Gastroesophageal sphincter (tissue), 4 donors: Measurements from ENCODE around the gene THSD7A. TPM values are rescaled to one million over a fixed set of nuclear protein-coding genes. Genes with fewer than 3 reads are reported as not detected.

Source experiments
- ATAC-seq: fragments of 150-250 bp; one replicate; pipeline ENCODE4 v1.9.1; 2016; ENCODE audit warnings: mild to moderate bottlenecking, moderate library complexity
- H3K27ac ChIP-seq, 4 donors: fragments of 200-600 bp; sonication (generic) in 3 of 4; 1 replicate in 3 of 4; 2 replicates in 1 of 4; pipeline ENCODE4 v1.5.1; 2016 to 2019
- H3K27me3 ChIP-seq: fragments of 200-600 bp; sonication (generic); one replicate; pipeline ENCODE4 v1.5.1; 2019
- H3K36me3 ChIP-seq, 2 donors: fragments of 200-600 bp; sonication (generic); one replicate each; pipeline ENCODE4 v1.5.1; 2019; ENCODE audit warnings: control low read depth in 1 of 2
- H3K4me1 ChIP-seq, 3 donors: fragments of 200-600 bp; sonication (generic); 1 replicate in 2 of 3; 2 replicates in 1 of 3; pipeline ENCODE4 v1.5.1; 2016 to 2019; ENCODE audit warnings: control low read depth in 2 of 3
- H3K4me3 ChIP-seq, 2 donors: fragments of 200-600 bp; sonication (generic); one replicate each; pipeline ENCODE4 v1.5.1; 2019; ENCODE audit warnings: mild to moderate bottlenecking in 1 of 2, moderate library complexity in 1 of 2
- H3K9me3 ChIP-seq, 3 donors: fragments of 200-600 bp; sonication (generic); one replicate each; pipeline ENCODE4 v1.5.1; 2017 to 2019; ENCODE audit warnings: control low read depth in 2 of 3
- EP300 ChIP-seq: sonication (generic); formaldehyde crosslinking; IDR thresholded peaks from one replicate; pipeline ENCODE4 v1.6.1; 2017; ENCODE audit warnings: antibody characterized with exemption, mild to moderate bottlenecking
- POLR2A ChIP-seq, 2 donors: fragments of 450-650 bp; IDR thresholded peaks; one replicate each; pipeline ENCODE4 v1.6.1; 2017; ENCODE audit warnings: antibody characterized with exemption in 2 of 2, mild to moderate bottlenecking in 2 of 2, moderate library complexity in 1 of 2
- POLR2AphosphoS5 ChIP-seq: sonication (generic); formaldehyde crosslinking; IDR thresholded peaks from one replicate; pipeline ENCODE4 v1.6.1; 2017; ENCODE audit warnings: antibody characterized with exemption
- WGBS, 2 donors: methylation state at CpG; one replicate each; pipeline ENCODE4 v1.1.5; 2018; ENCODE audit warnings: low coverage in 1 of 2; 5-methylcytosine and 5-hydroxymethylcytosine counted together
- total RNA-seq, 4 donors: library from RNA; depleted of rRNA; stranded (reverse); fragments of >200 nt; gene quantifications; one replicate each; pipeline ENCODE4 v1.1.0, GENCODE V29; 2016
- TF ChIP-seq, protein P1 (sequence below), 4 experiments: fragments of 200-600 bp in 2 of 4; fragments of 450-650 bp in 2 of 4; sonication (generic) in 1 of 4; IDR thresholded peaks; one replicate each; pipeline ENCODE4 v1.5.1; 2017 to 2019; ENCODE audit warnings: antibody characterized with exemption in 4 of 4, mild to moderate bottlenecking in 2 of 4, moderate library complexity in 2 of 4

THSD7A gene
- total RNA-seq, 4 donors from 2014 or later: 2.9 to 6.2 (median 3.9) TPM

DNA sequence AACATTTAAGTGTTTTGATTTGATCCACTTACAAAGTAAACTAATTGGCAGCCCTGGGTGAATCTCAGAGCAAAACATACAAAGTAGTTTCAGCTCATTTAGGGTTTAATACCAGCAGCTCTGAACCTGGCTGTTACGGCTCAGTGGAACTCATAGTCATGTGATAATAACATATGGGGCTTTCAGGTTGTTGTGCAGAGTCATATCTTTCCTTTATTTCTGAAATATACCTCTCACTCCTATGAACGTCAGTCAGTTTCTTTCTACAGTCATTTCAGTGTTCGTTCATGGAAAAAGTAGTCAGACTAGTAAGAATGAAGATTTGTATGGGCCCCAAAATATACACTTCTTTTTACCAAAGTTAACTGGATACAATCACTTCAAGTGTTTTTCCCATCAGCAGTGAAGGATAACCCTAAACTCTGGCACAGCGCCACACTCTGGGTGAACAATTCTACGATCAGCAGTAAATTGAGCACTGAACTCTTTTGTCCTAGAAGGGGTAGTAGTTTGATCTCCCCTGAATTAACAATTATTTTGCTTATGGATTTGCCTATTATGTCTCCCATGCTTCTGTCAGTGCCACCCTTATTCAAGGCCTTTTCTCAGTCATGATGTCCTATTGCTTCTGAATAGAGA lies 218.6 kb downstream of the THSD7A start:
- H3K36me3 ChIP-seq: no peaks in the 10 kb centered on the region
- no peak overlapping the region for H3K27ac ChIP-seq
- no peak overlapping the region for H3K4me3 ChIP-seq
- WGBS, 2 donors: 80 to 93% methylated on average over 4 to 5 of the region's 5 CpGs
- no peaks in the 10 kb centered on the region for H3K9me3 ChIP-seq
- no peaks in the 10 kb centered on the region for H3K27me3 ChIP-seq
- no peaks in the 10 kb centered on the region for H3K4me1 ChIP-seq
- ATAC-seq: no peak
- TF ChIP-seq POLR2A (IDR thresholded peaks at IDR 0.05): no peak

DNA sequence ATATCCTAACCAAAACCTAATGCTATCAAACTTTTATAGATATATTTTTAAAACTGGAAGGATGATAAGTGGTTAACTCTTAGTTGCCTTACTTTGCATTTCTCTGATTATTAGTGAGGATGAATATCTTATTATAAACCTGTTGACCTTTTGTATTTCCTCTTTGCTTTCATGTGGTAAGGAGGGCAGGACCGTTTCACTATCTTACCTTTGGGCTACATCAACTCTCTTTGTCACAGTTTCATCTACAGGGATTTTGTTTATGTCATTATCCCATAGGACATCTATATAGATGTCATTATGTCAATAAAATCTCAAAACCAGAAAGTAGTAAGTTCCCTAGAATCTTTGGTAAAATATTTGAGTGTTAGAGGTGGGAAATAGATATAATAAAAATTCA lies 219.3 kb downstream of the THSD7A start:
- Histone ChIP-seq H3K36me3 (no peaks in the 10 kb centered on the region), H3K4me1 (no peaks in the 10 kb centered on the region), H3K27me3 (no peaks in the 10 kb centered on the region), H3K9me3 (no peaks in the 10 kb centered on the region), H3K27ac (no peak overlapping the region), H3K4me3 (no peak overlapping the region)
- ATAC-seq: no peak
- WGBS, 2 donors: 75 to 92% methylated on average over 1 of the region's 1 CpG
- no peak for TF ChIP-seq POLR2AphosphoS5
- no peak for TF ChIP-seq EP300
- TF ChIP-seq POLR2A (IDR thresholded peaks at IDR 0.05): no peak
- TF ChIP-seq, protein P1, sequence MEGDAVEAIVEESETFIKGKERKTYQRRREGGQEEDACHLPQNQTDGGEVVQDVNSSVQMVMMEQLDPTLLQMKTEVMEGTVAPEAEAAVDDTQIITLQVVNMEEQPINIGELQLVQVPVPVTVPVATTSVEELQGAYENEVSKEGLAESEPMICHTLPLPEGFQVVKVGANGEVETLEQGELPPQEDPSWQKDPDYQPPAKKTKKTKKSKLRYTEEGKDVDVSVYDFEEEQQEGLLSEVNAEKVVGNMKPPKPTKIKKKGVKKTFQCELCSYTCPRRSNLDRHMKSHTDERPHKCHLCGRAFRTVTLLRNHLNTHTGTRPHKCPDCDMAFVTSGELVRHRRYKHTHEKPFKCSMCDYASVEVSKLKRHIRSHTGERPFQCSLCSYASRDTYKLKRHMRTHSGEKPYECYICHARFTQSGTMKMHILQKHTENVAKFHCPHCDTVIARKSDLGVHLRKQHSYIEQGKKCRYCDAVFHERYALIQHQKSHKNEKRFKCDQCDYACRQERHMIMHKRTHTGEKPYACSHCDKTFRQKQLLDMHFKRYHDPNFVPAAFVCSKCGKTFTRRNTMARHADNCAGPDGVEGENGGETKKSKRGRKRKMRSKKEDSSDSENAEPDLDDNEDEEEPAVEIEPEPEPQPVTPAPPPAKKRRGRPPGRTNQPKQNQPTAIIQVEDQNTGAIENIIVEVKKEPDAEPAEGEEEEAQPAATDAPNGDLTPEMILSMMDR (IDR thresholded peaks at IDR 0.05): no peak

DNA sequence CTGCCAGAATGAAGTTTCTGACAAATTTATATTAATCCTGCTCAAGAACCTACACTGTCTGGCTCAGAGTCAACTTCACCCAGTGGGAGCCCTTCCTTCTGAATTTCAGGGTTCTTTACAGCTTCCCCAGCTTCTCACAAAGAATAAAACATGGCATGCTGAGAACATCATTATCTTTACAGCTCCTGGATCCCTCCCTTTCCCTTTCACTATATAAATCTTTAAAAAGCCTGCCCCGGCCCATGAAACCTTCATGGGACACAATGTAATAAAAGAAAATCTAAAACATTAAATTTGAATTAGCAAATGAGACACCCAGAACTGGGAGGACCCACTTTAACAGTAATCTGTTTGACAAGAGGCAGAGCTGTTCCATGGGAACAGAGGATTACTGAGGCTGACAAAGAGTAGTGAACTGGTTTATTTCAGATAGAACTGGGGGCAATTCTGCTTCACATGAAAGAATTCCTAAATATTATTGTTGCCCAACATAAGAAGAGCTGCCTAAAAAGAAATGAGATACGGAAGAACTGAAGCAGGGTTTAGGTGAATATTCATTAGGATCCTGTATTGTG lies 222.8 kb downstream of the THSD7A start:
- H3K4me1 ChIP-seq: peaks cover 4 to 19% (median 7%) of the 10 kb centered on the region in 3 donors
- no peak for ATAC-seq
- WGBS, 2 donors: 36 to 43% methylated on average over 1 to 2 of the region's 2 CpGs
- no peaks in the 10 kb centered on the region for H3K9me3 ChIP-seq
- no peak overlapping the region for H3K4me3 ChIP-seq
- no peak overlapping the region for H3K27ac ChIP-seq
- H3K27me3 ChIP-seq: no peaks in the 10 kb centered on the region
- TF ChIP-seq POLR2A (IDR thresholded peaks at IDR 0.05) (no peak), POLR2AphosphoS5 (no peak), EP300 (no peak)
- TF ChIP-seq, protein P1 (IDR thresholded peaks at IDR 0.05): no peak
- H3K36me3 ChIP-seq: no peaks in the 10 kb centered on the region

DNA sequence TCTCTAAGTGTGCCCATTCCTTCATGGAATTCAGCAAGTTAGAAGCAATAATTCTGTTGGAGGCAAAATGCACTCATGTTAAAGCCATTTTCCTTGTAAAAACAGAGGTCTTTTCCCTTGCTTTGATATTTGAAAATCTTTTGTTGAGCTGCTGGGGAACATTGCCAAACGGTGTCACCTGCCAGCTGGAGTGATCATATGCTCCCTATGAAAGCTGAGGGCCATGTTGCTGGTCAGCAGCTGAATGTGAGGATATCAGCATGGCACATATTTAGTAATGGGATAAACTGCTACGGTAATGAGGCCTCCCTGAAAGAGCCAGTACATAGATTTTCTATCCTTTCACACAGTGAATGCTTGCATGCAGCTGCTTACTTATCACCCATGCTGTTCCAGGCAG lies 224.3 kb downstream of the THSD7A start:
- ATAC-seq: no peak
- Histone ChIP-seq H3K36me3 (no peaks in the 10 kb centered on the region), H3K9me3 (no peaks in the 10 kb centered on the region), H3K27me3 (no peaks in the 10 kb centered on the region), H3K27ac (no peak overlapping the region), H3K4me1 (peaks cover 4 to 22% (median 7%) of the 10 kb centered on the region in 3 donors), H3K4me3 (no peak overlapping the region)
- no peak for TF ChIP-seq POLR2A (IDR thresholded peaks at IDR 0.05)
- TF ChIP-seq POLR2AphosphoS5: no peak
- TF ChIP-seq, protein P1 (IDR thresholded peaks at IDR 0.05): no peak
- TF ChIP-seq EP300: no peak
- 35 to 42% methylated on average over 2 of the region's 2 CpGs for WGBS, 2 donors

DNA sequence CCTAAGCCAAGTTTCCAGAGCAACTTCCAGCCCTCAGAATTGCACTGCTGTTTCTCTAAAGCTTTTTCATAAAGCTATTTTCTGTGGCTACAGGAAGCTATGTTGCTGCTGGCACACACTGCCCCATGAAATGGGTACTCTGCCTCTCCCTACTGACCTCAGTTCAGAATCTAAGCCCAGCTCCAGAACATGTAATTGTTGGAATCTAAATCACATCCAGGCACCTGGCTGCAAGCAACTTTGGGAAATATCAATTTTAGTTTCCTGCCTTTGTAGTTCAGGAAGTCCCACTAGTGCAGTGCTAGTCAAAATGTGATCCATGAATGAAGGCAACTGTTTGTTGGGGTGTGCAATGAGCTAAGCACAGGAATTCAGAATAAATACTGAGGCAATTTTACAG lies 226.2 kb downstream of the THSD7A start:
- TF ChIP-seq POLR2AphosphoS5 (no peak), POLR2A (IDR thresholded peaks at IDR 0.05) (no peak), EP300 (no peak)
- TF ChIP-seq, protein P1 (IDR thresholded peaks at IDR 0.05): no peak
- Histone ChIP-seq H3K9me3 (no peaks in the 10 kb centered on the region), H3K36me3 (no peaks in the 10 kb centered on the region), H3K27me3 (no peaks in the 10 kb centered on the region), H3K4me3 (no peak overlapping the region), H3K4me1 (peaks cover 4 to 22% (median 7%) of the 10 kb centered on the region in 3 donors), H3K27ac (peak overlapping the region in 1 of 4 donors; percentile 55)
- peak; percentile 69 for ATAC-seq
